HG02678 (cell line): ENCODE data around the gene SLC25A10.

ENCODE experiments used
- ATAC-seq: cut with Tn5 transposase; IDR thresholded peaks from one replicate; pipeline ENCODE4 v1.9.1; 2021; ENCODE audit warnings: mild to moderate bottlenecking, moderate library complexity; ENCODE audit not compliant: unreplicated experiment

Gene SLC25A10

GRCh38 chr17:81741594-81742452 is 29.7 kb downstream of the SLC25A10 start:
- ATAC-seq: no peak
